ENCODE data around the gene PSKH1. TPM values are rescaled to one million over a fixed set of nuclear protein-coding genes. Genes with fewer than 3 reads are reported as not detected.

The PSKH1 gene
- total and polyA plus RNA-seq, 4 donors = 8.3 to 23.8 (median 13.8) TPM

- Histone ChIP-seq H3K27me3 (ENCODE audit: control insufficient read depth in 4 of 4, insufficient read depth in 4 of 4, low read length in 3 of 4) (no peaks in the 10 kb centered on the region), H3K36me3 (ENCODE audit: control insufficient read depth in 4 of 4, insufficient read depth in 3 of 4, low read depth in 1 of 4, low read length in 3 of 4) (peaks cover 12 to 33% (median 15%) of the 10 kb centered on the region in 4 donors), H3K4me3 (ENCODE audit: low read depth in 1 of 3, low read length in 3 of 3) (peak overlapping the region; percentile 59 to 72 (median 62)), H3K4me1 (ENCODE audit: control insufficient read depth in 4 of 4, insufficient read depth in 4 of 4, low read length in 3 of 4) (peaks cover 9 to 55% (median 36%) of the 10 kb centered on the region in 4 donors), H3K9me3 (ENCODE audit: control insufficient read depth in 4 of 4, low read length in 3 of 4) (no peaks in the 10 kb centered on the region), H3K27ac (ENCODE audit: low read depth in 1 of 2, low read length in 2 of 2) (peak overlapping the region; percentile 71 to 85), H3K9ac (ENCODE audit: low read depth in 1 of 2, low read length in 2 of 2) (no peak overlapping the region)
- TF ChIP-seq JUND (IDR thresholded peaks at IDR 0.05) = no peak
- peak; percentile 85 to 88 for TF ChIP-seq HNF4A (conservative IDR thresholded peaks at IDR 0.05)
- TF ChIP-seq MAX (IDR thresholded peaks at IDR 0.05) = no peak
- no peak for TF ChIP-seq REST (IDR thresholded peaks at IDR 0.05)
- peak; percentile 3 for TF ChIP-seq FOXA2 (IDR thresholded peaks at IDR 0.05)
- no peak for TF ChIP-seq GABPA (IDR thresholded peaks at IDR 0.05 in 1 of 2, conservative IDR thresholded peaks at IDR 0.05 in 1 of 2)
- no peak for TF ChIP-seq RAD21 (IDR thresholded peaks at IDR 0.05)
- TF ChIP-seq SP1 (IDR thresholded peaks at IDR 0.05) = peak; percentile 78
- peak; percentile 93 for TF ChIP-seq NR2F2 (IDR thresholded peaks at IDR 0.05)
- TF ChIP-seq ZBTB33 (IDR thresholded peaks at IDR 0.05) = no peak
- TF ChIP-seq YY1 (IDR thresholded peaks at IDR 0.05) = no peak
- TF ChIP-seq CTCF (IDR thresholded peaks at IDR 0.05; ENCODE audit: low read depth, low read length, missing input control) = no peak
- TF ChIP-seq FOXA1 (IDR thresholded peaks at IDR 0.05) = no peak
- no peak for TF ChIP-seq TAF1 (conservative IDR thresholded peaks at IDR 0.05)
- no peak for TF ChIP-seq ATF3 (IDR thresholded peaks at IDR 0.05)
- TF ChIP-seq HNF4G (IDR thresholded peaks at IDR 0.05) = peak; percentile 63
- peak; percentile 72 to 85 for TF ChIP-seq RXRA (IDR thresholded peaks at IDR 0.05)
- TF ChIP-seq EGR1 (IDR thresholded peaks at IDR 0.05; ENCODE audit: low read depth in 2 of 2) = no peak
- DNase-seq (ENCODE audit: low spot score) = peak; percentile 57
- WGBS = 34% methylated on average over 6 of the region's 6 CpGs
Measured at GRCh38 chr16:67943256-67943618, 50.2 kb downstream of the PSKH1 start.

Measured in liver (tissue), 9 donors.